ENCODE data around the gene KIF25. TPM values are rescaled to one million over a fixed set of nuclear protein-coding genes. Genes with fewer than 3 reads are reported as not detected.
"Not testable (repeated sequence)": the region's sequence is repeated elsewhere in the genome, so short reads cannot be mapped to it uniquely, and the experiment has no call there.

KIF25 gene
- total RNA-seq, 2 donors from 2014 or later: 0.22 to 0.27 TPM

DNA sequence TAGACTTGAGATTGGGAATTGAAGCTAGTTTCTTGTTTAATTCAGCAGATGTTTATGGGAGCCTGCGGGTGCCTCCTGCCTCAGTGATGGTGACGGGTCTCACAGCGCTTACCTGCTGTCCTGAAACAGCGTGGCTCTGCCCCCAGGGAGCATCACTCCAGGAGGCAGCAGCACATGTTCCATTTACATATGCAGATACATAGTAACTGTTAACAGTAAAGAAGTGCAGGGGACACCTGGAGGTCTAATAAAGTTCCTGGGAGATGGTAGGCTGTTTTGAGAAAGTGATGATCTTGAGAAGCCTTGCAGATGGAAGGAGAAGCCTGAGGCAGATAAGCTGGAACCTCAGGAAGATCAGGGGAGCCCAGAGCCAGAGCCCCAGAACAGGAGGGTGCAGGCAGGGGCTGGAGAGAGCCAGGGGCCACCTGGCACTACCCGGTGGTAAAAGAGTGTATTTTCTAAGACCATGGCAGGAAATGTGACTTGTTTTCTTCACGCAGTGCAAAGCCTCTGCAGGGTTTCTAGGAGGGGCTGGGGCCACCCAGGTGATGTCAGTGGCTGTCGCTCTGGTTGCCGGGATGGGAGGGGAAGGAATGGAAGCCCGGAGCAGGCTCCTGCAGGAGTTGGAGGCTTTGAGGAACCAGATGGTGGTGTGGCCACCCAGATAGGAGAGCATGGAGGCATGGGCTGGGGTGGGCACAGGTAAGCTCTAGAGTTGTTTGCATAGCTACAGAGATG, 24.2 kb upstream of the KIF25 start:
- intact Hi-C loops (cut with DNase I, micrococcal nuclease): no loop called here
- peak; percentile 10 for ATAC-seq
- no peak for DNase-seq

DNA sequence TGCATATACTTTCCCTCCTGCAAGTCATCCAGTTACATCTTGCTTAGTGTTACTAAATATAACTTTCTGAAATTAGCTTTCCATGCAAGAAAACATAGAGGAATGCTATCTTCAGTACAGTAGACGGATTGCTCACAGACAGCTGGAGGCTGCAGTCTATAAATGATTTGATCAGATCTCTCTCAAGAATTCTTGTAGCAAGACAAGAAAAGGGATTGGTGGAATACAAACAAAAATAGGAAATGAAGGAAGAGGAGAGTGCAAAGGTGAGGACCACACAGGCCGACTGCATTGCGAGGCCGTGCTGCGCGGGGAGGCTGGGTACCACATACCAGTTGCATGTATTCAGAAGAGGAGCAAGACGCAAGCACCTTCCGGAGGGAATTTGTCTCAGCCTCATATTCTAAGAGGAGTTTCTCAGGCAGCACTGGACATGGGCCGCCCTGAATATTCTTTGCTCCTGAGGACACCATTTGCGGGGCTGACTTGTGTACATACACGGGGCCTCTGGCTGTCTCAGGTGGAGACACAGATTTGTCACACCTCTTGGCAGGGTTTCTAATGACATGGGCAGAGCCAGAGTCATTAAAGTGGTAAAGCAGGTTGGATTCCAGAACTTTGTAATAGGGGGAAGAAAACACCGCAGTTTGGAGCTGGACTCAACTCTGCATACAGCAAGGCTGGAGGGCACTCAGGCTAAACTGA, 22.7 kb upstream of the KIF25 start:
- intact Hi-C loops (cut with DNase I, micrococcal nuclease): no loop called here
- peak; percentile 90 for ATAC-seq
- DNase-seq: peak; percentile 63 to 68

DNA sequence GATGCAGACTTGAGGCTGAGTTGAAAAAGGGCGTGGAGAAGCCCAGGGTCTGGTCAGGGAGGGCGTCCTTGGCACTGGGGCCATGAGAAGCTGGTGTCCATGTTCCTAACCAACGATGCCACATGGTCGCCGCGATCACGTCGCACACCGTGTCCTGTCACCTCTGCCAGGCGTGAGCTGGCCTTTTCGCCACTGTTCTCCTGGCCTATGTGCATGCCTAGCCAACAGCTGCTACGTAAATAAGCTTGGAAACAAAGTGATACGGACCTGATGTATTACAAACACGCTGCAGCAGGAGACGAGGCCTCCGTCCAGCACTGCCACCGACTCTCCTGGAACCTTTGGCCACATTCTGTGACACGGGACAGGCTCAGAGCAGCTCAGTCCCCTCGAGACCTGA, 22.0 kb upstream of the KIF25 start:
- no peak for DNase-seq
- intact Hi-C loops (cut with DNase I, micrococcal nuclease): no loop called here
- ATAC-seq: peak; percentile 3

DNA sequence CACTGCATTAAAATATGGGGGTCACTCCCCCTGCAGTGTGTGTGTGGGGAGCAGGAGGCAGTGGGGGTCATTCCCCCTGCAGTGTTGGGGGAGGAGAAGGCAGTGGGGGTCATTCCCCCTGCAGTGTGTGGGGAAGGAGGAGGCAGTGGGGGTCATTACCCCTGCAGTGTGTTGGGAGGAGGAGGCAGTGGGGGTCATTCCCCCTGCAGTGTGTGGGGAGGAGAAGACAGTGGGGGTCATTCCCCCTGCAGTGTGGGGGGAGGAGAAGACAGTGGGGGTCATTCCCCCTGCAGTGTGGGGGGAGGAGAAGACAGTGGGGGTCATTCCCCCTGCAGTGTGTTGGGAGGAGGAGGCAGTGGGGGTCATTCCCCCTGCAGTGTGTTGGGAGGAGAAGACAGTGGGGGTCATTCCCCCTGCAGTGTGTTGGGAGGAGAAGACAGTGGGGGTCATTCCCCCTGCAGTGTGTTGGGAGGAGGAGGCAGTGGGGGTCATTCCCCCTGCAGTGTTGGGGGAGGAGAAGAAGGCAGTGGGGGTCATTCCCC, 21.3 kb upstream of the KIF25 start:
- DNase-seq; ATAC-seq; intact Hi-C loops (cut with DNase I, micrococcal nuclease): not testable (repeated sequence)

DNA sequence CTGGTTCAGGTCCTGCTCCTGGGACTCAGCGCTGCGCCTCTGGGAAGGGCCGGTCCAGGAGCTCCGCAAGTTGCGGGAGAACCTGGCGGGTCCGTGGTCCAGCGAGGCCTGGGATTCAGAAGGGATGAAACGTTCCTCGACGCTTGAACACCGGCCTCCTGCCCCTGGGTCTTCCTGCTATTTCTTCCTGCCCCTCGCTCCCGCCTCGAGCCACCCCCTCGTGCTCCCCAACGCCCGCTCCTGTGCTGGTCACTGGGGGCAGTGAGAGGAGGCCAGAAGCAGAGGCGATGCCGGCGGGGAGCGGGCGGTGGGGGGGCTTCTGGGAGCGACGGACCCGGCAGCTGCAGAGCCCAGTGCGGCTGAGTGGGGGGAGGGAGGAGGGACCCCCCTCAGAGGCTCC, 20.8 kb upstream of the KIF25 start:
- DNase-seq: no peak
- intact Hi-C loops (cut with DNase I, micrococcal nuclease): no loop called here
- no peak for ATAC-seq

DNA sequence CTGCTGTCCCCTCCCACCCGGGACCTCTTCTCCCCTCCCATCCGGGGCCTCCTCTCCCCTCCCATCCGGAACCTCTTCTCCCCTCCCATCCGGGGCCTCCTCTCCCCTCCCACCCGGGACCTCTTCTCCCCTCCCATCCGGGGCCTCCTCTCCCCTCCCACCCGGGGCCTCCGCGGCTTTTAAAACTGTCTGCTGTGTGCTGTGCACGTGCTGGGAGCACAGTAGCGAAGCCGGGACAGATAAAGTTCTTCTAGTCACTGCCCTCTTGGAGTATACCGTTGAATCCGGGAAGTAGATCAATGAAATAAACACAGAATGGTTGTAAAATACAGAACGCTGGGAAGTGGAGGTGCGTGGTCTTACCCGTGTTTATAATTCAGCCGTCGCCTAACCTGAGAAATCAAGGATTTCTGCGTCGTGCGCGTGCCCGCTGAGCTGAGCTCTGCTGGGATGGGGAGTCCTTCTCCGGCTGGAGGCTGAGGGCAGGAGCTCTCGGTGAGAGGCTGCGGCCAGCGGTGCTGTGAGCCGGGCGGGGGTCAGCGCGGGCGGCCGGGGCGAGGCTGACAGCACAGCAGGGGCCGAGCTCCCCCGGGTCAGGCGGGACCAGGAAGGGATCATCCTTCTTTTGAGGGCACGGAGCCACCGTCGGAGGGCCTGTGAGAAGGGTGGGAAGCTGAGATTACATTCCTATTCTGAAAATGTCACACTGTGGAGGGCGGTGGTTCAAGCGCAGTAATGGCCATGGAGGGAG, 19.6 kb upstream of the KIF25 start:
- intact Hi-C loops (cut with DNase I, micrococcal nuclease): no loop called here
- ATAC-seq (no peak), DNase-seq (no peak)

DNA sequence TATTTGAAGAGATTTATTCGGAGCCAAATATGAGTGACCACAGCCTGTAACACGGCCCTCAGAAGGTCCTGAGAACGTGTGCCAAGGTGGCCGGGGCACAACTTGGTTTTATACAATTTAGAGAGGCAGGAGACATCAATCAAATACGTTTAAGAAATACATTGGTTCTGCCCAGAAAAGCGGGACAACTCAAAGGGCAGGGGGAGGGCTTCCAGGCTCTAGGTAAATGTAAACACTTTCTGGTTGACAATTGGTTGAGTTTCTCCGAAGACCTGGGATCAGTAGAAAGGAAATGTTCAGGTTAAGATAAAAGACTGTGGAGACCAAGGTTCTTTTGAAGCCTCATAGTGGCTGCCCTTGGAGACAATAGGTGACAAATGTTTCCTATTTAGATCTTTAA, 18.9 kb upstream of the KIF25 start:
- ATAC-seq (no peak), DNase-seq (no peak)
- intact Hi-C loops (cut with DNase I, micrococcal nuclease): no loop called here

DNA sequence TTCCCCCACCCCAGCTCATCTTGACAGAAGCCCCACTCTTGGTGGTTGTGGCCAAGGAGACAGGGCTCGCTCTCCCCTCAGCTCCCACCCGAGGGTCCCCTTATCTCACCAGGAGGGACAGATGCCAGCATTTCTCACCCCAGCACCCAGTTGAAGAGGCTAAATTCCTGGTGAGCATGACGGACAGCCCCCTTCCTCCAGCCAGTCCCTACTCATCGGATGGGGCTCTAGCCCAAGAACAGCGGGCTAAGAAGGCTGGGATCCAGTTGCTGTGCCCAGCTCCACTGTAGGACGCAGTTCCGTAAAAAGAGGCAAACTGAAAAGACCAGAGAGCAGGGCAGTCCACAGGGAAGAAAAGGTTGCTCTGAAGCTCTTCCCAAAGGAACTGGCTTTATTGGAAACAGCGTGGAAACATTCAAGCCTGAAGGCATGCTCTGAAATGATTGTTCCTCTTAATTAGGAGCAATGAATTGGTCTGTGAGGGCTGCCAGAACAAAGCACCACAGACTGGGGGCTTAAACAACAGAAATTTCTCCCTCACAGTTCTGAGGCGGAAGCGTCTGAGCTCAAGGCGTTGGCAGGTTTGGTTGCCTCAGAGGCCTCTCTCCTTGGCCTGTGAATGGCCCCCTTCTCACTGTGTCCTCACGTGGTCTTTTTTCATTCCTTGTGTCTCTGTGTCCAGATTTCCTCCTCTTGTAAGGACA, 17.9 kb upstream of the KIF25 start:
- ATAC-seq: no peak
- no peak for DNase-seq
- intact Hi-C loops (cut with DNase I, micrococcal nuclease): no loop called here

DNA sequence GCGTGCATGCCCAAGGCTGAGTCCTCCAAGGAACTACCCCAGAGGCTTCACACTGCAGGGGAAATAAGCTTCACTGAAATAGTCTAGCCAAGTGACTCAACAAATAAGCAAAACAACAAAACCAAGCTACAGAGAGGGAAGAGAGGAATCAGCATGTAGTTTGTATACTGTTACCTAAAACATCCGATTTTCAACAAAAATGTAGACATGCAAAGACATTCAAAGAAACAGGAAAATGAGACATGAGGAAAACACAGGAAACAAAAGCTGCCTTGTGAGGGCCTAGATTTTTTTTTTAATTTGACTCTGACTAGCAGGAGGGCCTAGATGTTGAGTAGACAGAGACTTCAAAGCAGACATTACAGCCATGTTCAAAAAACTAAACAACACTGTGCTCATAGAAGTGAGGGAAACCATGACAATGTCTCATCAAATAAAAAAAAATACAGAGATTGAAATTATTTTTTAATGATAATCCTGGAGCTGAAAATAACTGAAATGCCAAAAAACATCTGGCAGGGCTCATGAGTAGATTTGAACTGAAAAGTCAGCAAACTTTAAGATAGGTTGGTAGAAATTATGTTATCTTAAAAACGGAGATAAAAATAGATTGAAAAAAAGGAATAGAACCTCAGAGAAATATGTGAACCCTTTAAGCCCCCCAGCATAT, 16.4 kb upstream of the KIF25 start:
- intact Hi-C loops (cut with DNase I, micrococcal nuclease): no loop called here
- DNase-seq (no peak), ATAC-seq (no peak)

DNA sequence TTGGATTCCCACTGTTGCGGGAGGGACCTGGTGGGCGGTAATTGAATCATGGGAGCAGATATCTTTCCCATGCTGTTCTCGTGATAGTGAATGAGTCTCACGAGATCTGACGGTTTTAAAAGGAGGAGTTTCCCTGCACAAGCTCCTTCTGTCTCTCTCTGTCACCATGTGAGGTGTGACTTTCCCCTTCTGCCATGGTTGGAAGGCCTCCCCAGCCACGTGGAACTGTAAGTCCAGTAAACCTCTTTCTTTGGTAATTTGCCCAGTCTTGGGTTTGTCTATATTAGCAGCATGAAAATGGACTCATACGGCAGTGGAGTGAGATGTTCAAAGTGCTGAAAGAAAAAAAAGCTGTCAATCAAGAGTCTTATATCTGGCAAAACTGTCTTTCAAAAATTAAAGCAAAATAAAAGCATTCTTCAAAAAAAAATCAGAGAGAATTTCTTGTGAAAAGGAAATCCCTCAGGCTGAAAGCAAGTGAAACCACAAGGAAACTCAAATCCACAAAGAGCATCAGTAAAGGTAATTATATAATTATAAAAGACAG, 15.5 kb upstream of the KIF25 start:
- ATAC-seq: no peak
- DNase-seq: no peak
- intact Hi-C loops (cut with DNase I, micrococcal nuclease): no loop called here

DNA sequence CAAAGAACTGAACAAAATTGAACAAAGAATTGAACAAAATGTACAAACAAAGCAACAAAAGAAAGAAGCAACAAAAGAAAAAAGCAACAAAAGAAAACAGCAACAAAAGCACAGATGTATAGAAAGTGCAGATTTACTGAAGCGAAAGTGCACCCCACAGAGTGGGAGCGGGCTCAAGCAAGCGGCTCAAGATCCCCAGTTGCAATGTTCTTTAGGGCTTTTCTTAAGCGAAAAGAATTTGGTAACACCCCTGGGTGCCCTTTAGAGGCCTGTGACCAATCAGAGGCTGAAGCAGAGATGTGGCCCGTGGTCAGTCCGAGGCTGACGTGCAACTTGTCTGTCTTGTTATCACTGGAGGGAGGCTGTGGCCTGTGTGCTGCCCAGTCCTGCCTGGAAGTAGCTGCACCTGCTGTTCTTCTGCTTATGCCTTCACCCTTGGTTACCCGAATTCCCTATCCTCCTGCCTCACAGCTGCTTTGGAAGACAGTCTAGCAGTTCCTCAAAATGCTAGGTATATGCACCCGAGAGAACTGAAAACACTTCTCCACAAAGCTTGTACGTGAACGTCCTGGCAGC, 13.2 kb upstream of the KIF25 start:
- ATAC-seq: no peak
- intact Hi-C loops (cut with DNase I, micrococcal nuclease): no loop called here
- no peak for DNase-seq

DNA sequence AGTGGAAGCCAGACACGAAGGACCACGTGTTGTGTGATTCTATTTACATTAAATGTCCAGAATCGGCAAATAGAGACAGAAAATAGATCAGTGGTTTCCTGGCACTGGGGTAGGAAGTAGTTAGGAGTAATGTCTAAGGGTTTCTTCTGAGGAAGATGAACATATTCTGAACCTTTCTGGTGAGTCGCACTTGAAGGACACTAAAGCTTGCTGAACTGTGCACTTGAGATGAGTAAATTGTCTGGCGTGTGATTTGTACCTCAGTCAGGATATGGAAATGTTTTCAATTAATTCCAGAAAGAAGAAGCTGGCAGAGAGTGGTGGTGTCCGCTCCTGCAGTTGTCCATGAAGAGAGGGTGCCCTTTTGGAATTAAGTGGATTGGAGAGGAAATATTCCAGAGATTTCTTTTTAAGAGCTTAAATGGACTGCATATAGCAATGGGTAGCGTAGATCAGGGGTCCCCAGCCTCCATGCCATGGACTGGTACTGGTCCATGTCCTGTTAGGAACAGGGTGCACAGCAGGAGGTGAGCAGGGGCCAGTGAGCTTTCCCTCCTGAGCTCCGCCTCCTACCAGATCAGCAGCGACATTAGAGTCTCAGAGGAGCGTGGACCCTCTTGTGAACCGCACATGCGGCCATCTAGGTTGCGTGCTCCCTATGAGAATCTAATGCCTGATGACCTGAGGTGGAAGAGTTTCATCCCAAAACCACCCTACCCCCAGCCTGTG, 12.4 kb upstream of the KIF25 start:
- intact Hi-C loops (cut with DNase I, micrococcal nuclease): no loop called here
- DNase-seq (no peak), ATAC-seq (no peak)

DNA sequence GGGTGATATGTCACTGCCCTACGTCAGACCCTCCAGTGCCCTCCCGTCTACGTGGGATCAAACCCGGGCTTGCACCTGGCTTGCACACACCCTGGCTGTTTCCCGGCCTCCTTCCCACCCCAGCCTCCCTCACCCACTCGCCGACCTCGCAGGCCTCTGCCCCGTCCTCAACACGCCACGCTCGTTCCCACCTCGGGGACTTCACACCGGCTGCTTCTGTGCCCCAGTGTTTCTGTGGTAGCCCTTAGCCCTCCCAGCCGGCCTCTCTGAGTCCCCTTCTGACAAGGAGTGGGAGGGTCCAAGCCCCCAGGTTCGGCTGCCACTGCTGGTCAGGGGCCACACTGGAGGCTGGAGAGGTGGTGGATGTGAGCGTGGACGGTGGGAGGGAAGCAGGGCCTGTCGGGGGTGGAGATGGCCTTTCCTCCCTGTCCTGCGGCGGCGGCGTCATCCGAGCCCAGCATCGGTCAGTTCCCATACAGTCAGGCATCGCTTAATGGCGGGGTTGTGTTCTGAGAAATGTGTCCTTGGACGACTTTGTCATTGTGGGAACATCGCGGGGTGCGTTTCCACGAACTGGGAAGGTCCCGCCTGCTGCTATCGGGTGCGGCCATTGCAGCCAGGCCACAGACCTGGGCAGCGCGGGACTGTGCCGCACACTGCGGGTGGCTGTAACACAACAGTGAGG, 11.4 kb upstream of the KIF25 start:
- no peak for DNase-seq
- intact Hi-C loops (cut with DNase I, micrococcal nuclease): no loop called here
- ATAC-seq: no peak

DNA sequence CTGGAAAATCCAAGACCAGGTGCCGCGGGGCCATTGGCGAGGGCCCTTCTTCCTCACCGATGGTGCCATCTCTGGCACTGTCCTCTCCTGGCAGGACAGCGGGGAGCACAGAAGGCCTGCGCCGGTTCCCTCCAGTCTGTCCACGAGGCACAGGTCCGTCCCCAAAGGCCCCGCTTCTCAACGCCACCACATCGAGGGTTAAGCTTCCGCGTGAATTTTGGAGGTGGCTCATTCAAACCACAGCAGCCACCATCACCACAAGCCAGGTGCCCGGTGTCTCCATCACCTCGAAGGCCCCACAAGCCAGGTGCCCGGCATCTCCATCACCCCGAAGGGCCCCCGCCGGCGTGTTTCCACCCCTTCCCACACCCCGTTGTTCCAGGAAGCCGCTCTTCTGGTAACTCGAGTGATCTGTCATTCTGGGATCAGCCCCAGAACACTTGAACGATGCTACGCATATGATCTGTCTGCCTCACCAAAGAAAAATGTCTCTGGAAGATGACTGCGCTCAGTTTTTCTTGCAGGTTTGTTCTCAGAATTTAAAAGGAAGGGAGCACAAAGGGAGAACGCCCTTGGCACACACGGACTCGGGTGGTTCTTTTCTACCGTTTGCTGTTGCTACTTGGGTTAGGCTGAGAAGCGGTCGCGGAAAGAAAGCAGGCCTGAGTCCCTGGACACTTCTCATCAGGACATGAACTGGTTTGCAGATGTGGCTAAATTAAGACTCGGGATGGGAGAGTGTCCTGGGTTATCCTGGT, 9.9 kb upstream of the KIF25 start:
- intact Hi-C loops (cut with DNase I, micrococcal nuclease): no loop called here
- ATAC-seq (no peak), DNase-seq (no peak)

DNA sequence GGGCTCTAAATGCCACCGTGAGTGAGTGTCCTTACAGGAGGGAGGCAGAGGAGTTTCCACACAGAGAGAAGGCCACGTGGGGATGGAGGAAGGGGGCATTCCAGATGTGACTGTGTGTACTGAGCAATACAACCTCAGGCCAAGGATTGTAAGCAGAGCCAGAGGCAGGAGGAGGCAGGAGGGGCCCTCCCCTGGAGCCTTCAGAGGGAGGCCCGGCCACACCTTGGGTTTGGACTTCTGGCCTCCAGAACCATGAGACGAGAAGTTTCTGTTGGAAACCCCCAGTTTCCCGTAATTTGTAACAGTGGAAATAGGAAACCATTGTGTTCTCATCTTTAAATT, 9.3 kb upstream of the KIF25 start:
- DNase-seq: no peak
- intact Hi-C loops (cut with DNase I, micrococcal nuclease): no loop called here
- no peak for ATAC-seq

All from left colon (tissue), 2 donors.